RWPE2 (cell line): Measurements from ENCODE around the gene BLOC1S2.

Experiments used
- ATAC-seq: fragments of 200-7000 bp; cut with Tn5 transposase; 3 replicates; pipeline ENCODE4 v1.9.1; 2021; ENCODE audit warnings: low read depth
- DNase-seq: peaks from one replicate; pipeline ENCODE4 v3.0.0-alpha.2; 2020; ENCODE audit warnings: low spot score
- H3K27ac ChIP-seq: fragments of 450-650 bp; 2 replicates; pipeline ENCODE4 v1.5.1; 2017; ENCODE audit warnings: mild to moderate bottlenecking; ENCODE audit not compliant: poor library complexity, severe bottlenecking
- H3K27me3 ChIP-seq: fragments of 250-450 bp; sonication (Bioruptor Pico); 2 replicates; pipeline ENCODE4 v1.5.1; 2021; ENCODE audit warnings: mild to moderate bottlenecking, moderate library complexity; ENCODE audit not compliant: insufficient read depth, poor library complexity, severe bottlenecking
- H3K36me3 ChIP-seq: fragments of 250-450 bp; sonication (Bioruptor Pico); 2 replicates; pipeline ENCODE4 v1.5.1; 2020; ENCODE audit warnings: low read depth, mild to moderate bottlenecking, moderate library complexity
- H3K4me1 ChIP-seq: fragments of 250-450 bp; sonication (Bioruptor Pico); 2 replicates; pipeline ENCODE4 v1.5.1; 2021; ENCODE audit warnings: mild to moderate bottlenecking, moderate library complexity; ENCODE audit not compliant: insufficient read depth, poor library complexity, severe bottlenecking
- H3K4me3 ChIP-seq: fragments of 250-450 bp; sonication (Bioruptor Pico); 2 replicates; pipeline ENCODE4 v1.5.1; 2021; ENCODE audit warnings: mild to moderate bottlenecking, moderate library complexity; ENCODE audit not compliant: severe bottlenecking
- H3K9me3 ChIP-seq: fragments of 250-450 bp; sonication (Bioruptor Pico); 2 replicates; pipeline ENCODE4 v1.5.1; 2021; ENCODE audit warnings: mild to moderate bottlenecking, moderate library complexity; ENCODE audit not compliant: severe bottlenecking
- CTCF ChIP-seq: fragments of 450-650 bp; IDR thresholded peaks from one replicate; pipeline ENCODE4 v1.5.1; 2017; ENCODE audit warnings: mild to moderate bottlenecking, moderate library complexity; ENCODE audit not compliant: poor library complexity, severe bottlenecking

Gene BLOC1S2

GRCh38 chr10:100253041-100253440 lies 33.4 kb downstream of the BLOC1S2 start:
- TF ChIP-seq CTCF, result no peak
- Histone ChIP-seq H3K4me3 (no peak overlapping the region), H3K27ac (no peak overlapping the region), H3K9me3 (no peaks in the 10 kb centered on the region), H3K36me3 (peaks cover 75% of the 10 kb centered on the region), H3K4me1 (no peaks in the 10 kb centered on the region), H3K27me3 (no peaks in the 10 kb centered on the region)
- ATAC-seq, result no peak
- DNase-seq, result no peak

- DNase-seq (no peak), ATAC-seq (no peak)
- Histone ChIP-seq H3K36me3 (peaks cover 81% of the 10 kb centered on the region), H3K27me3 (no peaks in the 10 kb centered on the region), H3K27ac (no peak overlapping the region), H3K4me1 (no peaks in the 10 kb centered on the region), H3K9me3 (no peaks in the 10 kb centered on the region), H3K4me3 (no peak overlapping the region)
- no peak for TF ChIP-seq CTCF
These were observed 37.7 kb downstream of the BLOC1S2 start for GRCh38 chr10:100248820-100249219.

GRCh38 chr10:100245484-100246220 lies 40.8 kb downstream of the BLOC1S2 start:
- Histone ChIP-seq H3K36me3 (peaks cover 83% of the 10 kb centered on the region), H3K27me3 (no peaks in the 10 kb centered on the region), H3K9me3 (no peaks in the 10 kb centered on the region), H3K4me3 (no peak overlapping the region), H3K27ac (no peak overlapping the region), H3K4me1 (no peaks in the 10 kb centered on the region)
- no peak for ATAC-seq
- DNase-seq, result no peak
- no peak for TF ChIP-seq CTCF

- ATAC-seq, result no peak
These were observed 46.6 kb downstream of the BLOC1S2 start for GRCh38 chr10:100239851-100240250.

More at GRCh38 chr10:100239851-100240250, 46.6 kb downstream of the BLOC1S2 start:
- no peak overlapping the region for H3K27ac ChIP-seq
- no peak for DNase-seq
- no peaks in the 10 kb centered on the region for H3K27me3 ChIP-seq
- H3K36me3 ChIP-seq, result peaks cover 85% of the 10 kb centered on the region
- TF ChIP-seq CTCF, result no peak
- no peaks in the 10 kb centered on the region for H3K4me1 ChIP-seq
- no peaks in the 10 kb centered on the region for H3K9me3 ChIP-seq
- no peak overlapping the region for H3K4me3 ChIP-seq
